Measurements from ENCODE around the gene RHOBTB3.

The RHOBTB3 gene

DNA sequence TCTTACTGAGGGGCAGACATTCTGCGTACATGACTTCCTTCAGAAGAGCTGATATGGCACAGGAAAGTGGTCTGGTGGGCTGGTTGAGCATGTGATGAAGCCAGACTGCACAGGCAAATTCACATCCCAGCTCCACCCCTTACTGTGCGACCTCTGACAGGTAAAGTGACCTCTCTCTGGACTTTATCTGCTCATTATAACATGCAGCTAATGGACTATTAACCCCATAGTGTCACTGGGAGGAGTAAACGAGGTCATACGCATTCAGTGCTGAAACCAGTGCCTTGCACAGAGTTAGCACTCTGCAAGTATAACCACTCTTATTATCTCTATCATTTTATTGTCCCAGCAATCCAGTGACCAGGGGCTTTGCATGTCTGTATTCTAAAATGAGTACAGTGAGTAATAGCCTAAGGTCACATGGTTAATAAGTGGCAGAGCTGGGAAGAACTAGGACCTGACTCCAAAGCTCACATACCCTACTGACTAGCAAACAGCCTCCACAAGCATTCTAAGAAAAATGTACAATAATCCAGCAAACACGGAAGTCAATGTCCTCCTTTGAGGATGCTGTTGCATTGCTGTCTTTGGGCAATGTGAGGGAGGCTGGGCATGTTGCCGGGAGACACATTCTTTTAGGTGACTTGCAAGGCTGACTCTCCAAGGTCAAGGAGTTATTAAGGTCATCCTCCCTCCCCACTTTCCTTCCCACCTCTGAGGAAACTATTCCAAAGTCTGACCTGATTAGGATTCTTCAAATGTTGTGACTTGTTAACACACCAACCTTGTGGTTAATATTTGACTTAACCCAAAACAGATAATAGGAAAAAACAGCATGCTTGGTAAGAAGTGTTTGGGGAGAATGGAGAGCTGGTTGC lies 72.4 kb downstream of the RHOBTB3 start:
- H3K9me3 ChIP-seq (ENCODE audit: insufficient read depth, low read depth, low read length), result no peaks in the 10 kb centered on the region
- no peak overlapping the region for H3K4me2 ChIP-seq (ENCODE audit: low read depth, low read length, poor library complexity, severe bottlenecking)
- H4K20me1 ChIP-seq (ENCODE audit: insufficient read depth, low read length, poor library complexity, severe bottlenecking), result no peaks in the 10 kb centered on the region
- no peaks in the 10 kb centered on the region for H3K79me2 ChIP-seq (ENCODE audit: insufficient read depth, low read length)
- no peaks in the 10 kb centered on the region for H3K9me2 ChIP-seq (replicated peaks; ENCODE audit: low read depth, low read length)
- no peaks in the 10 kb centered on the region; the same call in 1 of the 2 replicates for H3K36me3 ChIP-seq (ENCODE audit: insufficient read depth, low read length)
- peaks cover 4% of the 10 kb centered on the region; the same call in 1 of the 2 replicates for H3F3A ChIP-seq (ENCODE audit: low read depth)
- TF ChIP-seq CTCF (conservative IDR thresholded peaks at IDR 0.05; ENCODE audit: low read length), result no peak
- TF ChIP-seq EZH2phosphoT487 (IDR thresholded peaks at IDR 0.05; ENCODE audit: borderline replicate concordance), result no peak
- H2AFZ ChIP-seq (ENCODE audit: low read length), result no peak overlapping the region
- no peaks in the 10 kb centered on the region for H3K27me3 ChIP-seq (ENCODE audit: insufficient read depth, low read length, poor library complexity, severe bottlenecking)
- no peak overlapping the region for H3K4me3 ChIP-seq (ENCODE audit: low read length, poor library complexity, severe bottlenecking)
- H3K4me1 ChIP-seq (ENCODE audit: insufficient read depth, low read length, poor library complexity, severe bottlenecking), result peaks cover 23% of the 10 kb centered on the region
- no peak overlapping the region for H3K9ac ChIP-seq (ENCODE audit: low read depth, low read length, poor library complexity, severe bottlenecking)

DNA sequence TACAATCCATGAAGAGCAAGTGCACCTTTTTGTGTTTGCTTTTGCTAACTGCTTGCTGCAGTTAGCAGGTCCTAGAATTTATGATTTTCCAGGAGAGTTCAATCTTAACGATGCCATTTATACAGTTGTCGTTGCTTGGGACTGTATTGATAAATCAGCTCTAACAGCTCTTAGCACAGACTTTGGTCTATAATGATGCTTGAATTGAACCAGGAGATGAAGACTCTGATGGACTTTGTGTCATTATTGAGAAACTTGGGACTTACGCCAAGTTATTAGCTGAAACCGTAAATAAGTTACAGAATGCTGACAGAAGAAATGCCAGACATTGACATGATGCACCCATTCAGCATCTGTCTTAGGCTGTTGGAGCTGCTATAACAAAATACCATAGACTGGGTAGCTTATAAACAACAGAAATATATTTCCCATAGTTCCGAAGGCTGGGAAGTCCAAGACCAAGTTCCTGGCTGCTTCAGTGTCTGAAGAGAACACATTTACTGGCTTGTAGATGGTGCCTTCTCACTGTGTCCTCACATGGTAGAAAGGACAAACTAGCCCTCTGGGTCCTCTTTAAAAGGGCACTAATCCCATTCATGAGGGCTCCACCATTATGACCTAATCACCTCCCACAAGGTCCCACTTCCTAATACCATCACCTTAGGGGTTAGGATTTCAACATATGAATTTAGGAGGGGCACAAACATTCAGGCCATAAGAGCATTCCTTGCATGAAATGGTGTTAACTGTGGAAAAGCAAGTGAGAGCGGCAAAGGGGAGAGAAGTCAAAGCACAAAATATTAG lies 73.8 kb downstream of the RHOBTB3 start:
- peaks cover 5% of the 10 kb centered on the region for H4K20me1 ChIP-seq (ENCODE audit: insufficient read depth, low read length, poor library complexity, severe bottlenecking)
- no peaks in the 10 kb centered on the region for H3K27me3 ChIP-seq (ENCODE audit: insufficient read depth, low read length, poor library complexity, severe bottlenecking)
- no peaks in the 10 kb centered on the region for H3K9me3 ChIP-seq (ENCODE audit: insufficient read depth, low read depth, low read length)
- H3K4me2 ChIP-seq (ENCODE audit: low read depth, low read length, poor library complexity, severe bottlenecking), result no peak overlapping the region
- H3K4me1 ChIP-seq (ENCODE audit: insufficient read depth, low read length, poor library complexity, severe bottlenecking), result peaks cover 33% of the 10 kb centered on the region
- TF ChIP-seq CTCF (conservative IDR thresholded peaks at IDR 0.05; ENCODE audit: low read length), result no peak
- TF ChIP-seq EZH2phosphoT487 (IDR thresholded peaks at IDR 0.05; ENCODE audit: borderline replicate concordance), result no peak
- peaks cover 8% of the 10 kb centered on the region for H3F3A ChIP-seq (ENCODE audit: low read depth)
- H3K79me2 ChIP-seq (ENCODE audit: insufficient read depth, low read length), result peaks cover 4% of the 10 kb centered on the region; the same call in 1 of the 2 replicates
- no peaks in the 10 kb centered on the region; the same call in 1 of the 2 replicates for H3K36me3 ChIP-seq (ENCODE audit: insufficient read depth, low read length)
- no peak overlapping the region for H3K9ac ChIP-seq (ENCODE audit: low read depth, low read length, poor library complexity, severe bottlenecking)
- H3K4me3 ChIP-seq (ENCODE audit: low read length, poor library complexity, severe bottlenecking), result no peak overlapping the region
- H2AFZ ChIP-seq (ENCODE audit: low read length), result no peak overlapping the region
- H3K9me2 ChIP-seq (replicated peaks; ENCODE audit: low read depth, low read length), result no peaks in the 10 kb centered on the region

DNA sequence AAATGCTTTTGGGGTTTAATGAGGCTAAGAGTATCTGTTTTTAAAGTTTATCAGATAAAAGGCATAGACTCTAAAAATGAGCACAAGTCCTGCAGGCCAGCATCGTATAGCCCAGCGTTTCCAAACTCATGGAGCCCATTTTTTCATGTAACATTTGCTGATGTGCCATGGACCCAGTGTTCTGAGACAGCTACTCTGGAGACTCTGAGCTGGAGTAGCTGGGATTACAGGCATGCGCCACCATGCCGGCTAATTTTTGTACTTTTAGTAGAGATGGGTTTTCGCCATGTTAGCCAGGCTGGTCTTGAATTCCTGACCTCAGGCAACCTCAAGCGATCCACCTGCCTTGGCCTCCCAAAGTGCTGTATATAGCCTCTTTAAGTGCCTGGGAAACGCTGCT lies 75.6 kb downstream of the RHOBTB3 start:
- H3K9me2 ChIP-seq (replicated peaks; ENCODE audit: low read depth, low read length), result no peaks in the 10 kb centered on the region
- no peaks in the 10 kb centered on the region; the same call in 1 of the 2 replicates for H3K36me3 ChIP-seq (ENCODE audit: insufficient read depth, low read length)
- no peak for TF ChIP-seq CTCF (conservative IDR thresholded peaks at IDR 0.05; ENCODE audit: low read length)
- TF ChIP-seq EZH2phosphoT487 (IDR thresholded peaks at IDR 0.05; ENCODE audit: borderline replicate concordance), result no peak

More for the DNA sequence above, 75.6 kb downstream of the RHOBTB3 start:
- Histone ChIP-seq H3F3A (ENCODE audit: low read depth) (peaks cover 8% of the 10 kb centered on the region), H2AFZ (ENCODE audit: low read length) (no peak overlapping the region), H4K20me1 (ENCODE audit: insufficient read depth, low read length, poor library complexity, severe bottlenecking) (peaks cover 5% of the 10 kb centered on the region), H3K27me3 (ENCODE audit: insufficient read depth, low read length, poor library complexity, severe bottlenecking) (no peaks in the 10 kb centered on the region), H3K9me3 (ENCODE audit: insufficient read depth, low read depth, low read length) (no peaks in the 10 kb centered on the region), H3K4me1 (ENCODE audit: insufficient read depth, low read length, poor library complexity, severe bottlenecking) (peaks cover 33% of the 10 kb centered on the region), H3K79me2 (ENCODE audit: insufficient read depth, low read length) (peaks cover 5% of the 10 kb centered on the region; the same call in 1 of the 2 replicates), H3K4me2 (ENCODE audit: low read depth, low read length, poor library complexity, severe bottlenecking) (no peak overlapping the region), H3K4me3 (ENCODE audit: low read length, poor library complexity, severe bottlenecking) (no peak overlapping the region), H3K9ac (ENCODE audit: low read depth, low read length, poor library complexity, severe bottlenecking) (no peak overlapping the region)
